ENCODE results near the gene NINJ2. TPM values are rescaled to one million over a fixed set of nuclear protein-coding genes. Genes with fewer than 3 reads are reported as not detected.
"Not testable (repeated sequence)": the region's sequence is repeated elsewhere in the genome, so short reads cannot be mapped to it uniquely, and the experiment has no call there.

NINJ2 gene
- total RNA-seq, 1 donor from 2014 or later = 12.6 TPM

GRCh38 chr12:580813-581212 lies 82.4 kb downstream of the NINJ2 start:
- DNase-seq (no peak), ATAC-seq (ENCODE audit: poor library complexity) (no peak)
- intact Hi-C loops (cut with DNase I) = no loop called here

DNA sequence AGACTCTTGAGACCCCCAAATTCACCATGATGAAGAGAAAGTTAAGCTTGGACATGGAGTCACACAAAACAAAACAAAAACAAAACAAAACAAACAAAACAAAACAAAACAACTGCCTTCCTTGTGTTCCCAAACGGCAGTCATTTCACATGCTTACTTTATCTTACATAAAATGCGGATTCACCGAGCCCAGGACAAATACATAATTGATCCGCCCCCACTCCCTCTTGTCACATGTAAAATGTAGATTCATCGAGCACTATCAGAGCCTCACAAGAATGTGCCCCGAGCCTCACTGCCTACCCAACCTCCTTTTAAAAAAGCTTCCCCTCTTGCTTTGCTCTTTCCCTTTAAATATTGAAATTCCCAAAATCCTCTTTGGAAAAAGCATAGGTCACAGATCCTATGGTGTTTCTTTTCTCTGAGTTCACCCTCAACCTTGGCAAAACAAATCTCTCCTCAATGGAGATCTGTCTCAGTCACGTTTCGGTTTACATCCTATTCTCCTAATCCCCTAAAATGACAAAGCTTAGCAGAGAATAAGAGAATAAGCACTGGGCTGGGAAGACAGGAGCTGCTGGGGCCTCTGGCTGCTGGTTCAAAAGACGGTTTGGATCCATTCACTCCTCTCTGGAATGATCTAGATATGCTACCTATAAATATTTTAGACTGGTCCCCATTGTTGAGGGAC lies 83.7 kb downstream of the NINJ2 start:
- intact Hi-C loops (cut with DNase I) = loop anchor here (5.0 to 10.0 kb wide), 2 partner anchors 68 to 135 kb away; no protein-coding TSS in a partner anchor
- no peak for DNase-seq

GRCh38 chr12:578748-579419 lies 84.4 kb downstream of the NINJ2 start:
- intact Hi-C loops (cut with DNase I) = loop anchor here (5.0 to 10.0 kb wide), 2 partner anchors 68 to 136 kb away; no protein-coding TSS in a partner anchor
- DNase-seq = no peak
- no peak for ATAC-seq (ENCODE audit: poor library complexity)

More for the DNA sequence above, 83.7 kb downstream of the NINJ2 start:
- ATAC-seq (ENCODE audit: poor library complexity) = no peak

GRCh38 chr12:577994-578747 lies 85.1 kb downstream of the NINJ2 start:
- ATAC-seq (ENCODE audit: poor library complexity); DNase-seq: not testable (repeated sequence)
- intact Hi-C loops (cut with DNase I) = loop anchor here (5.0 to 10.0 kb wide), 2 partner anchors 69 to 137 kb away; no protein-coding TSS in a partner anchor

- DNase-seq (no peak), ATAC-seq (ENCODE audit: poor library complexity) (no peak)
- intact Hi-C loops (cut with DNase I) = loop anchor here (5.0 to 10.0 kb wide), 2 partner anchors 71 to 138 kb away; no protein-coding TSS in a partner anchor
Observed at GRCh38 chr12:576615-577110, 86.6 kb downstream of the NINJ2 start.

GRCh38 chr12:575948-576614 lies 87.2 kb downstream of the NINJ2 start:
- peak; percentile 92 for DNase-seq
- peak; percentile 69 for ATAC-seq (ENCODE audit: poor library complexity)
- intact Hi-C loops (cut with DNase I) = loop anchor here (5.0 to 10.0 kb wide), 2 partner anchors 71 to 139 kb away; no protein-coding TSS in a partner anchor

- peak; percentile 54 for DNase-seq
Observed at GRCh38 chr12:575129-575502, 88.1 kb downstream of the NINJ2 start.

GRCh38 chr12:574475-575128 lies 88.6 kb downstream of the NINJ2 start:
- DNase-seq (no peak), ATAC-seq (ENCODE audit: poor library complexity) (no peak)
- intact Hi-C loops (cut with DNase I) = loop anchor here (5.0 to 10.0 kb wide), 3 partner anchors 73 to 178 kb away; partner anchors contain the start of gene WNK1

More at GRCh38 chr12:575129-575502, 88.1 kb downstream of the NINJ2 start:
- intact Hi-C loops (cut with DNase I) = loop anchor here (5.0 to 10.0 kb wide), 2 partner anchors 72 to 140 kb away; no protein-coding TSS in a partner anchor
- ATAC-seq (ENCODE audit: poor library complexity) = no peak

DNA sequence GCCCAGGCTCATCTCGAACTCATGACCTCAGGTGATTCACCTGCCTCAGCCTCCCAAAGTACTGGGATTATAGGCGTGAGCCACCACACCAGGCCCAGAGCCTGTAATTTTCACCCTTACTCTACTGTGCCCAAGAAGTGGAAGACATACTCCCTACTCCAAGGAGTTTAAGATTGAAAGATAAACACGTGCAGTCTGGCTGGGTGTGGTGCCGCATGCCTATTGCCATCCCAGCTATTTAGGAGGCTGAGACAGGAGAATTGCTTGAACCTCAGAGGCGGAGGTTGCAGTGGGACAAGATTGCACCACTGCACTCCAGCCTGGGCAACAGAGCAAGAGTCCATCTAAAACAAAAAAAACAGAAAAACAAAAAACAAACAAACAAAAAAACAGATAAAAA lies 90.0 kb downstream of the NINJ2 start:
- ATAC-seq (ENCODE audit: poor library complexity) (no peak), DNase-seq (peak; percentile 31)
- intact Hi-C loops (cut with DNase I) = loop anchor here (2.0 to 10.0 kb wide), 3 partner anchors 142 to 240 kb away; partner anchors contain the start of gene WNK1

DNA sequence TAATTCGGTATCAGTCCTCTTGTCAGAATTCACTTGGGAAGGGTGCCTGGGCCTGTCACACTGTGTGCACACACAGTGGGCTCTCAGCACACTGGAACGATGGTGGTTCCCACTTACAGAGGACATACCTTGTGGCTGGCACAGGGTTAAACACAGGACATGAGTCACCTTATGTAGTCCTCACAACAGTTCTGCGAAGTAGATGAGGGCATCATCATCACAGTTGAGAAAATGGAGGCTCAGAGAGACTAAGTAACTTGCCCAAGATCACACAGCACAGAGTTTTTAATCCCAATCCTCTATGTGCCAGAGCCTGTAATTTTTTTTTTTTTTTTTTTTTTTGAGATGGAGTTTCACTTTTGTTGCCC lies 90.7 kb downstream of the NINJ2 start:
- DNase-seq (no peak), ATAC-seq (ENCODE audit: poor library complexity) (no peak)
- intact Hi-C loops (cut with DNase I) = loop anchor here (2.0 to 10.0 kb wide), 3 partner anchors 142 to 240 kb away; partner anchors contain the start of gene WNK1

DNA sequence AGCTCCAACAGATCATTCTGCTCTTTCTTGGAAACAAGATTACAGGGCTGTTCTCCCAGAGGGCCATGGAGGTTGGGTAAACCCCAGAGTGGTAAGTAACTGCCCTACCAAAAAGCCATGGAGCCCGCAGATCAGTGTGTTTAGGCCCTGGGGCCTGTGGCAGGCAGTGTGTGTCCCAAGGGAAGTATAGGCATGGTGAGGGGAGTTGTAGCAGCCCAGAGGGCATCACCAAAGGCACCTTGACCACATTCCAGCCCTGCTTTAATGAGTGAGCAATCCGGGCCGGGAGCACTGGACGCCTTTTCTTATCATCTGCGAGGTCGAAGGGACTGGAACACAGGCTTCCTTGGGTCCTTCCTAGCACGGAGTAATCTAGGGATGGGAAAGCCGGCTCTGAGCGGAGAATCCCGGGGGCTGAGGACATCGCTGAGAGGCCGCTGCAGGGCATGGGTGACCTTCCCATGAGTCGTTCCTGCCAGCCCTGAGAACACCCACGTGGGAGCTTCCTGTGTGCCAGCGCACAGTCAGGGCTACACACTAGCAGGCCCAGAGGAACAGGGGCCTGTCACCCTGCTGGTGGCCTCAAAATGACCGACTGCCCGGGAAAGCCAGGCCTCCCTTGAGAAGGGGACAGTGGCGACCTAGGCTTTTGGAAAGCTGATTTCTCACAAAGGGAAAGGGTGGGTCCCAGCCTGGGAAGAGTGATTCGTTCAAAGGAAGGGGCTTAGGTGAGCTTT lies 91.3 kb downstream of the NINJ2 start:
- ATAC-seq (ENCODE audit: poor library complexity) = peak; percentile 49
- DNase-seq = peak; percentile 81
- intact Hi-C loops (cut with DNase I) = loop anchor here (2.0 to 10.0 kb wide), 3 partner anchors 143 to 241 kb away; partner anchors contain the start of gene WNK1

- DNase-seq = peak; percentile 81
Observed at GRCh38 chr12:570921-571794, 92.1 kb downstream of the NINJ2 start.

DNA sequence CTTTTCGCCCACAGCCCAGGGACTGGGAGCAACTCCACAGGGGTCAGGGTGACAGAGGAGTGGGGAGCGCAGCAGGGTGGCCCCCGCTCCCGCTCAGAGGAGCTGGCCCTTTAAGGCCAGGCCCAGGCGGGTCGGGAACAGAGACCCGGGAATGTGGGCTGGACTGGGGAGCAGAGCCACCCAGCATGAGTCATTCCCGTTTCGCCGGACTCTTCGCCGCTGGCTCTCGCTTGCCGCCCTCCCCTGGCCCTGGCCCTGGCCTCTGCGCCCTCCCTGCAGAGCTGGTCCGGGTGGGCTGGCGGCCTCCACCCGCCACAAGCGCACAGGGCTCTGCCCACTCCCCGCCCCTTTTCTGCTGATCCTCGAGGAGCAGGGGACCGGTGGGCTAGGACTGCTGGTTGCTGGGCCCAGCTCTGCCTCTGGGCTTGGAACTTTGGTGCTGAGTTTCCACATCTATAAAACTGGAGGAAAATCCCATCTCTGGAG lies 92.8 kb downstream of the NINJ2 start:
- DNase-seq (peak; percentile 86), ATAC-seq (ENCODE audit: poor library complexity) (peak; percentile 78)
- intact Hi-C loops (cut with DNase I) = loop anchor here (5.0 to 10.0 kb wide), 2 partner anchors 144 to 182 kb away; partner anchors contain the start of gene WNK1

More at GRCh38 chr12:570921-571794, 92.1 kb downstream of the NINJ2 start:
- ATAC-seq (ENCODE audit: poor library complexity) = peak; percentile 58
- intact Hi-C loops (cut with DNase I) = loop anchor here (5.0 to 10.0 kb wide), 2 partner anchors 144 to 181 kb away; partner anchors contain the start of gene WNK1

DNA sequence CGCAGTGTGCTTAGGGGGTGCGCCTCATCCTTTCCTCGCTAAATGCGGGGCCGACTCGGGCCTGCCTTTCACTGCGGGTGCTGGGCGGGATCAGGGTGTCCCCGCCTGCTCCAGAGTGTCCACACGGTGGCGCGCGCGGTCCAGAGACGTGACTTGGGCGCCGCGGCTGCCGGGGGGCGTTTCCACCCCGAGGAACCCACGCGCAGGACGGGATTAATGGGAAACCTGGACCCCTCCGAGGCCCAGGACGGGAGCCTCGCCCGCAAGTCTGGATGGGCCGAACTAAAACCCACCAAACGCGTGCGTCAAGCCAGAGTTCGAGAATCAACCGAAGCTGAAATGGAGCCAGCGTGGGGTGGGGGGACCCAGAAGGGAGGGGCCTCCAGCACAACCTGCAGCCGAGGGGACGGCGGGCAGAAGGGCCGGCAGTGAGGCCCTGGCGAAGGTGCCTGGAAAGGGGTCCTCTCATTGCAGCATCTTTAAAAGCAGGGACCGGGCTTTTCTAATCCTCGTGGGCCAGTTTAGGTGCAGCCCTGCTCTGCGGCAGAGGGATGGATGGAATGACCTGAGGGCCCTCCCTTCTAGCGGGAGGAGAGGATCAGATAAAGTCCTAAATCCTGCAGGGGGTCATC lies 93.3 kb downstream of the NINJ2 start:
- intact Hi-C loops (cut with DNase I) = loop anchor here (5.0 to 10.0 kb wide), 3 partner anchors 145 to 382 kb away; partner anchors contain the start of gene WNK1
- ATAC-seq (ENCODE audit: poor library complexity) (peak; percentile 75), DNase-seq (peak; percentile 94)

GRCh38 chr12:569091-569676 lies 94.1 kb downstream of the NINJ2 start:
- intact Hi-C loops (cut with DNase I) = loop anchor here (5.0 kb wide), 1 partner anchor 383 kb away; no protein-coding TSS in a partner anchor
- DNase-seq (no peak), ATAC-seq (ENCODE audit: poor library complexity) (no peak)

Measured in Right ventricle myocardium superior (tissue), 1 donor.